HG03135 (cell line): Measurements from ENCODE around the gene SCN2B.

Experiments
- ATAC-seq: cut with Tn5 transposase; IDR thresholded peaks from one replicate; pipeline ENCODE4 v1.9.1; 2021; ENCODE audit warnings: mild to moderate bottlenecking, moderate library complexity; ENCODE audit not compliant: unreplicated experiment

The SCN2B gene

DNA sequence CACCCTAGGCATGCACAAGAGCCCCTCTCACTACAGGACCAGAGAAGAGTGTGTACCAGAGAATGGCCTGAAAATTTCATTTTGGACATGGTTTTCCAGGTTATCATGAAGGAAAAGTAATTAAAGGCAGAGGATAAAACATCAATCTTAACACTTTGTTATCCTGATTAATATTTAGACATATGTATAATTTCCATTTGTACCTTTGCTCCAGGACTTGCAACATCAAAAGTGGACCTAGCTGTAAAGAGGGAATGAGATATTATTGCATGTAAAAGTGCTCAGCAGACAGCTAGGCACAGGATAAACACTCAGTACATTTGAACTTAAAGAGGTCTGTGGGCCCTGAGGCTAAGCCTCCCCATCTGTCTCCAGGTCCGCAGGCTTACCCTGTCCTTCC lies 21.8 kb downstream of the SCN2B start:
- ATAC-seq: no peak

DNA sequence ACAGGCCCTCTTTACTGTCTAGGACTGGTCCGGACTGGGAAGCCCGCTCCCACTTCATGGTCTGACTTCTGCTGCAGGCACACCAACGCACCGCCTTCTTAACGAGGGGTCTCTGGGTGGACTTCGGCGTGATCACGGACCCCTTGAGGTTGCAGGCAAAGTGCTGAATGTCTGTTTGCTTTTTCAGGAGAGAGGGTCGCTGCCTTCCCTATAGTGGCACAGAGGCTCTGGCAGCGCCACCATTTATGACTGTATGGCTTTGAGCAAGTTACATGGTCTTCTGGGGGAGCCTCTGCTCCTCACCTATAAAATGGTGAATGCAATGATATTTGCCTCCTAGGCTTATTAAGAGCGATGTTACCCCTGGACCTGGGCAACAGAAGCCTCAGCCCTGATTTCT lies 22.5 kb downstream of the SCN2B start:
- ATAC-seq: no peak

DNA sequence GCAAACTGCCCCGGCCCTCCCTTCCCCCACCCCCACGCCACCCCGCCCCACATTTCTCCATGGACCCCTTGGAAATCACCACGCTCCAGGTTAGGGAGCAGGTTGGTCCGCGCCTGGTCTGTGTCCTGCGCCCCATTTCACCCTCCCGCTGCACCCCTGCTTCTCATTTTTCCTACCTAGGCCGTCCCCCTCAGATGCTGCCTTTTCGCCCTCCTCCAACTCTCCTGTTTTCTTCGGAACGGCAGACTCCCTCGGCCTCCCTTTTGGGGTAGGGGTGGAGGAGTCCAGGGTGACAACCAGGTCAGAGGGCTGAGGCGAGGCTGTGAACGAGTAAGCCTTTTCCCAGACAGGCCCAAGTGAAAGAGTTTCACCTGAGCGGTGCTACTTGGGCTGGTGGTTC lies 22.9 kb downstream of the SCN2B start:
- no peak for ATAC-seq

DNA sequence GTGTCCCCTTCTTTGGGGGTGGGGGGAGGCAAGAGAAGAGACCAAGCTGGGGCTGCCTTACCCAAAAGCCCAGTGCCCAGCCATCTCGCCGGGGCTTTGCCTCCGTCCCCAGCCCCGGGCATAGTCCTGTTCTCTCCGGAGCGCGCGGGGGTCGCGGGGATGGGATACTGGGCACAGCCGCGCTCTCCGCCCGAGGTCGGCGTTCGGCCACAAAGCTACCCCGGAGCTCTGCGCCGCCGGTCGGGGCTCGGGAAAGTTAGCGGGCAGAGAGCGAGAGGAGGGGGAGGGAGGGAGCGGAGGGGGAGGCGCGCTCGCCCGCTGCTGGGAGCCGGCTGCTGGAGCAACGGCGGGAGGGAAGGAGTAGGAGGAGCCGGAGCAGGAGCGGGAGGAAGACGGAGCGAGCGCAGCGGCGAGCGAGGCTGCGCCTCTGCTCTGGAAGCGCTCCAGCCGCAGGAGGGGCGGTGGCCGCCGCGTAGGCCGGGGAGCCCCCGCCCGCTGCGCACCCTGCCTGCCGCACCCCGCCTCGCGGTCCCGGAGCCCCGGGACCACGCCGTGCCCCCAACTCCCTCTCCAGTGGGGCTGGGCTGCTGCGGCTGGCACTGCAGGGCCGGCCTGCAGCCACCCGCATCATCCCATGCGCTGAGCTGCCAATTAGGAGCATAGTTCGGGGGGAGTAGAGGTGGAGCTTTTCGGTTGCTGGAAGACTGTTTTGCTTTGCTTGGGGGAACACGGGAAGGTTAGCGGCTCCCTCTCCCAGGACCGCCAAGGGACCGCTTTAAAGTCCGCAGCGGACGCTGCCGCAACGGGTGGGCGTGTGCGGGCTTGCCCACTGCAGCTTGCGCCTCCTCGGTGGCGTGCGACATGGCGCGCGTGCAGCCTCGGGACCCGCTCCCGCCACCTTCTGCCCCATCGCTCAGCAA lies 23.6 kb downstream of the SCN2B start, which contains the start of gene SCN4B:
Gene SCN4B (minus strand): TSS at position 272 of the 920 bp plus-strand sequence. CDS start 150 bp downstream, at position 122.
- ATAC-seq: no peak

DNA sequence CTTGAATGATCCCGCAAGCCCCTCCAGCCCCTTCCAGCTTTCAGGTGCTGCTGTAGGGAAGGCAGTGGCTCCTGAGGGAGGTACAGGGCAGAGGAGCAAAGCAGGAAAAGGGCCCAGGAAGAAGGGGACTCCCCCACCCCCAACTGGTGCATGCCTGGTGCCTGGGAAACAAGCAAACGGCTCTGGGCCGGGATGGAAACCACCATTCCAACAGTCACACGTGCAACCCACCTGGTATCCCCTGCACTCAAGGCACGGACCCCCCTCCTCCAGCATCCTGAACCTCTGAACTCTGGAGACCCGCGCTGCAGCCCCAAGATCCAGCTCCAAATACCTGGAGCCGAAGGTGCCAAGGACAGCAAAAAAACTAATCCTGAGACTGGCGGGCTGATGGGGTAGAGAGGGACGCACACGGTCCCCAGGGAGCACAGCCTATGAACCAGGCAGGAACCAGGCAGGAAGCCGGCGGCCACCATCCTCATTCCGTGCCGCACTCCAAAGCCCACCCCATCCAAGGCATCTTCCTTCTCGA lies 24.4 kb downstream of the SCN2B start:
- no peak for ATAC-seq

DNA sequence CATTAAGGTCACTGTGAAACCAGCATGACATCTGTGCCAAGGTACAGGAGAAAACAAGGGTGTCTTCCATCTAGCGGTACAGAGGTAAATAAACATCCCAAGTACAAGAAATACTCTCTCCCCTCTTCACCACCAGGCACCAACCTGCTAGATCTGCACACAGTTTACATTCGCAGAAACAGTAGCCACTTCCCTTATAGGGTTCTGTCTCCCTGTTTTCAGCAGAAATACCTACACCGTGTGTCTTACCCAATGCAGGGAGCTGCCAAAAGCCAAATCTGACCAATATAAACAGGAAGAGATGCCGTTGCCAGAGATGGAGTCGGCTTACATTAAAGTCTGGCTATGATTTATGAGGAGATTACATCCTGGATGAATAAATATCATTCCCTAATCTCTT lies 25.0 kb downstream of the SCN2B start:
- ATAC-seq: no peak

DNA sequence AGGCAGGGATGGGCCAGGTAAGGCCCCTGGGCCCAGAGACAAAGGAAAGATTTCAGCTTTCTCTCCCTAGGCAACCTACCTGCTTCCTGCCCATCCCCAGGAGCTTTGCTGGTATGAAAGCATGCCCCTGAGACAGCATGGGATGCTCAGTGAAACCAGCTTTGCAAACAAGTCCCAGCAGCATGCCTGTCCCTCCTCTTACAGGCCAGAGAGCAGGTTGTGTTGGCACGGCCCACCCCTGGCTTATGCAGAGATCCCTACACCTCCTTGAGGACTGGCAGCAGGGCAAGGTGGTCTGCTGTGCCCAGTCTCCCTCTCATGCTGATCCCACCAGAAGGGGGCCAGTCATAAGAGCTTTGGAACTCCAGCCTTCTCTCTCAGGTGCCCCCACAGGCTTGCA lies 26.9 kb downstream of the SCN2B start:
- ATAC-seq: no peak

DNA sequence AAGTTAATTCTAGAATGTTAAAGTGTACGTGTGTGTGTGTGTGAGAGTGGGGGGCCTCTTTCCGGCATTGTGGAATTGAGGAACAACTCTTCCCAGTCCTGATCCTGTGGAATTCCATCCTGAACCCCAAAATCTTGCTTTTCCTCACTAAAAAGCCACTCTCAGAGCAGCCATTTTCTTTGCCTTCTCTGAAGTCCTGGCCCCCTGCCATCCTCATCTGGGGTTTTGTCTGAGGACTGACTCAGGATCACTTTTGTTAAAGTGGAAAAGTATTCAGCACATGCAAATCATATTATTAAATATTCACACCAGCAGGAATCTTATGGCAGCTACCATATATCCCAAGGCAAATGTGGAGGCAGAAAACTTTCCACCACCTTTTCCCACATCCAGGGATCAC lies 27.6 kb downstream of the SCN2B start:
- ATAC-seq: no peak

DNA sequence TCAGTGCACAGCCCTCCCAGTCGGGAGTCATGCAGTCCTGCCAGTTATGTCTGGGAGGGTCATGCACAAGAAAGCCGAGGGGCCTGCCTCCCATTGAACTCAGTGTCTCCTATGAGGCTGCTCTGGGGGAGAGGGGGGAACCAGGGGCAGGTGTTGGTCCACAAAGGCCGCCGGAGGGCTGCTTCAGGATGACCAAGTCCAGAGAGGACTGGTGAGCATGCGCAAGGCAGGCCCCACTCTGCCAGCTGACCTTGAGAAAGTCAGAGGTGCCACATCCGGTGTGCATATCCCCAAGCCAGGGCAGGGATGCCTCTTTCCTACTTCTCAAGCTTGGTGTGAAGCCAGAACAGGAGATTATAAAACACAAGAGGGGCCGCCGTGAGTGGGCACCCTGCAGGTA lies 28.2 kb downstream of the SCN2B start:
- ATAC-seq: no peak

DNA sequence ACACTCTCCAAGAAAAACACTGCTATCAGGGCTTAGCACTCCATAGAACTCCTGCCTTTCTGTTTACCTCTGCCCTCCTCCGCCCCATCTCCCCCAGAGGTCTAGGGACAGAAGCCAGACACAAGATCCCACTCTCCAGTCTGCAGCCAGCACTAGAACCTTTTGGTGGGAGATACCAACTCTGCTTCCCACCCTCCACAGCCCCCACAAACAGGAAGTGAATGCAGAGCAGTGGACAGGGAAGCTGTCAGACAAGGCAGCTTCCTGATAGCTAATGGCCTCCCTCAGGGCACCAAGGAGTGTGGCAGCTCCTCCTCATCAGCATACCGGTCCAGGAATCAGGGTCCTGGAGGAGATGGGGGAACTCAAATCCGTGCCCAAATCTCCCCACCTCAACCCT lies 28.9 kb downstream of the SCN2B start:
- no peak for ATAC-seq

DNA sequence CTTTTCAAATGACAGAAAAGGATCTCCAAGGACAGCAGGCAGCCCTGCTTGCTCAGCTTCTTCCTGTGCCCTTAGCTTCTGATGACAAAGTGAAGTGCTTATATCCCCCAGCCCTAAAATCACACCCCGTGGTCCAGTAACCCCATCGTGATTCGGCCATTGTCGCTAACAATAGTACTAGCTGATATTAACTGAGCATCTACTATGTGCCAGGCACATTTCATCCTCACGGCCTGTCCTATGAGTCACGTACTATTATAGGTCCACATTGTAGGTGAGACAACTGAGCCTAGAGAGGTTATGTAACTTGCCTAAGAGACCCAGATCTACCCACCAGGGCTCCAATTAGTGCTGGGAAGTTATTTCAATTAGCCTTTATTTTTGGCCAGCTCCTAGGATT lies 29.9 kb downstream of the SCN2B start:
- no peak for ATAC-seq

DNA sequence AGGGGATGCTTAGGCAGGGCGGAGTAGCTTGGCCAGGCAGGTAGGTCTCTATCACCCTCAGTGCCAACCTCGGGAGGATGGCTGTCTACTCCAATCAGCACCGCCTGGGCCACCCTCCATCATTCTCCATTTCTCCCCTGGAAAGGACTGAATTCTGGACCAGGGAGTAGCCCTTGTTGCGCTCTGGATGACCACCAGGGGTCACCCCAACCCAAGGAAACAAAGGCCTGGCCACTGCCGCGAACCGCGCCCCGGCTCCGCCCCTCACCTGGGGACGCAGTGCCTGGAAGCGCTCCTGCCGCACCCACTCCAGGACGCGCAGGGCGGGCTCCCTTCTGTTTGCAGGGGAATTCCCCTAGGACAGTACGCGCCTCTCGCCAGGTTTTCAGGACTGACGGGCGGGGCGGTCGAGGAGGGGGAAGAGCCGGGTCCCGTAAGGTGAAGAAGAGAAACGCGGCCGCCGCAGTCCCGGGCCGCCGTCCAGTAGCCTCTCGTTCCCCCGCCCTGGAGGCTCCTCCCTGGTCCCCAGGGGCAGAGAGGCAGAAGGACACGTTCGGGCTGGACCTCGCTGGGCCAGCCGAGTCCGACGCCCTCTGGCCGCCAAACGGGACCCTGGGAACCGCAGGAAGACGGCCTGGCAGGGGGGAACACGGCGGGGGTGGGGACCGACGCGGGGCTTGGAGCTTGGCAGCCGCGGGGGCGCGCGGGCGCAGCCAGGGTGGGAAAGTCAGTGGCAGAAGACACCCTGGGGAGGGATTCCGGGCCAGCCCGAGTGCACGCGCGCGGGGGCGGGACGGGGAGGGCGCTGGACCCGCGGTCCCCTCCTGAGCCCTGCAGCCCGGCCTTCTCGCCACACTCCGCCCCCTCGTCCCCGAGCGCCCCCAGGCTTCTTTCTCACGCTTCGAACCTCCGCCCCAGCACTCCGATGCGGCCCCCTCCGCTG lies 30.9 kb downstream of the SCN2B start:
- peak; percentile 79 for ATAC-seq

DNA sequence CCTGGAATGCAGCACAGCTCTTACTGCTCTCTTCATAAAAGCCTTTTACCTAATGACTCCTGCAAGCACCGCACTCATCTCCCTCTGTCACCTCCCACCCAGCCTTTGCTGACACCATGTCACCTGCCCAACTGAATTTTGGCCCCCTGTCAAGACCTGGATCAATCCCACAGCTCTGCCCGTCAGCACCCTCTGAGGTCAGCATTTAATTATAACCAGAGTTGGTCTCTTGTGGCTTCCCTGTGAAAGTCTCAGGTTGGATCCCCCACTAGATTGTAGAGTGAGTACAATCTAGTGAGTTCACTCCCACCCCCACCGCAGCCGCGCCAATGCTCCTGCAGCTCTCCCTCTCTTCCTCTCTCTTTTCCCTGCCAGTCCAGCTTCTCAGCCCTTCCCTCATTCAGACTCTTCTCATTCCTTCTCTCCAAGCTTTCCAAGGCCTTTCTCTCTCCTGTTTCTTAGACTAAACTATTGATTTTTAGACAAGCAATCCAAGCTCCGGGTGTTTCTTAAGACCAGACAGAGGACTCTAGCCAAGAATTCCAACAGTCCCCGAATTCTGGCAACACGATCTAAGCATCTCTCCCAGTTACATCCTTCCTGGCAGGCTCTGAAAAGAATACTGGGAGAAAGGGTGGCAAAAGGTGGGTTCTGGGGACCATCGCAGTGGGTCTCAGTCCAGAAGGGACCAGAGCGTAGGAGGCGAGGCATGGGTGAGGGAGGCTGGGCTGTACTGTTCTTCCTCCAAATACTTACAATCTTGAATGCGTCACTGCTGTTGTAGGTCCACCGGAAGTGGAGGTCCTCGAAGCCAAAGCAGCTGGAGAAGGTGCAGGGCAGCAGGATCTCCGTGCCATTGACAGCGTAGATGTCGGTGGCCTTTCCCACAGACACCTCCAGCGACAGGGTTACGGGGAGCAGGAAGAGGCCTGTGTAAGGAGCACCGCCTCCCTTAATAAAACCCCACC lies 31.9 kb downstream of the SCN2B start:
- no peak for ATAC-seq

DNA sequence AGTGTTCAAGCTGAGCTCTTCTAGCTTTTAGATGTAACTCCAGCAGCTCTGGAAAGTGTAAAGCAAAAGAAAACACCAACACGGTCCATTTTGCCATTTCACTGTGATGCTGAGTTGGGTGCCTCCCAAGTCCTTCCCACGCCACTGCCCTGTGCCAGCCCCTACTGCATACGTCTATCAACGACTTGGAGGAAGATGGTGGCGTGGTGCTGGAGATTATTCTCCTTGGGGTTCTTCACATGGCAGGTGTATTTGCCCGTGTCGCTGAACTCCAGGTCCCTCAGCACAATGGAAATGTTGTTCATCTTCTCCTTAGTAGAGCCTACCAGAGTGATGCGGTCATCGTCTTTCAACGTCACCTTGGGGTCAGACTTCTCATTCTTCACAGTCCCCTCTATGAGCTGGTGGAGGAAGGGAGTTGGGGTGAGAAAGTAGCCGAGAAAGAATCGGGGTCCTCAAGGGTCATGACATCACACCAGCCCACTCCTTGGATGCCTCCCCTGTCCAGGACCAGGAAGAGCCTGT lies 32.7 kb downstream of the SCN2B start:
- no peak for ATAC-seq

DNA sequence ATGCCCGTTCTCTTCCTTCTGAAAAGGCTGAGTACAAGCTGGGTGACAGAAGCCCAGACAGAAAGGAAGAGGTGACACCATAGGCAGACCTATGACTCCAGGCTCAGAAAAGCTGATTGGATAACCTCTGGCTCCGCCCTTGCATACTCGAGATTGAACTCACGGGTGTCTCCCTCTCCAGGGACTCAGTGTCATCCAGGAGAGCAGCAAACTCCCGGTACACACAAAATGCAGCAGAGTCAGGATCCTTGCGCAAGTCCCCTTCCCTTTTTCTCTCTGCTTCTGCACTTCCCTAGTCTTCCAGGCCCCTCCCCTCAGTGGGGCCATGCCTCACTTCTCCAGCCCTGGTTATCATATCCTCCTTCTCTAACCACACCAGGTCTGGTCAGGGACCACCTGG lies 33.6 kb downstream of the SCN2B start:
- no peak for ATAC-seq

DNA sequence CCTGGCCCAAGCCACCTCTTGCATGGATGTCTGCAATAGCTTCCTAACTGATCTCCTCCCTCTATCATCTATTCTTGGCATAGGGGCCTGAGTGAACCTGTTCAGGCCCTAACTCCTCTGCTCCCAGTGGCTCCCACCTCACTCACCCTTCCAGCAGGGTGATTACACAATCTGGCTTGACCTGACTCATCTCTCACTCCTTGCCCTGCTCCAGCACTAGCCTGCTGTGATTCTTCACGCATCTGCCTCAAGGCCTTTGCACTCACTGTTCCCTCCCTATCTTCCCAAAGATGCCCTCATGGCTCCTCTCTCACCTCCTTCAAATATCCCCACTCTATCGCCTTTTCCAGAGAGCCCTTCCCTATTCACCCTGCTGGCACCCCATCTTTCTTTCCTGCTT lies 34.4 kb downstream of the SCN2B start:
- no peak for ATAC-seq

DNA sequence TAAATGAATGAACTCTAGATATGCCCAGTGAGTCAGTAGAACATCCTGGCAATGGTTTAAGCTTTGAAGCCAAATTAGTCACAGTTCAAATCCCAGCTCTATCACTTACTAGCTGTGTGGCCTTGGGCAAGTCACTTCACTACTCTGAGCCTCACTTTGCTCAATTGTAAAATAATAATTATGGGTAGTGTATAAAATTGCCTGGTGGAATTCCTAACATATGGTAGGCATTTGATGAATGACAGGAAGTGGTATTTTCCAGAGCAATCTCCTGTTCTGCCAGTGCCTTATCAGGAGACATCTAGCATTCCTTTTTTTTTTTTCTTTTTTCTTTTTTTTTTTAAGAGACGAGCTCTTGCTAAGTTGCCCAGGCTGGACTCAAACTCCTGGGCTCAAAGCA lies 36.9 kb downstream of the SCN2B start:
- no peak for ATAC-seq

DNA sequence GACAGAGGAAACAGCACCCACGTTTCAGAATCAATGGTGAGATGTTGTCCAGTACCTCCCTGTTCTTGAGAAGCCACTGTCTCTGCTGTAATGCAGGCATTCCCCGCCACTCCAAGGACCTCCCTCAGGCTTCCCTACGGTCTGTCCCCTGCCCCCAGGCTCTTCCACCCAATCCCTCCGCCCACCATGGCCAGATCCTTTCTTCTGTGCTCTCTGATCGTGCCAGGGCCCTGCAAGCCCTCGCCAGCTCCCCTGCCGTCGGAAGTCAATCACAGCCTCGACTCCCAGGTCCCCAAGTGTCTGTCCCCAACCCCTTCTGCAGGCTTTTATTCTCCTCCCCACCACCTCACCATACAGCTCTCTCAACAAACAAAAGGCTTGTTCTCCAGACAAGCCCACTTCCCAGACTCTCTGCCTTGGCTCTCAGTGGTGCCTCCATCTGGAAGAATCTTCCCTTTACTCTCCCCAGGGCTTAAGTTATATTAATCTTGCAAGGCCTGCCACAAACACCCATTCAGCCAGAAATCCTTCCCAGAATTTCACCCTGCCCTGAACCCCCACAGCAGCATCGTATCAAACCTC lies 37.5 kb downstream of the SCN2B start:
- ATAC-seq: no peak

DNA sequence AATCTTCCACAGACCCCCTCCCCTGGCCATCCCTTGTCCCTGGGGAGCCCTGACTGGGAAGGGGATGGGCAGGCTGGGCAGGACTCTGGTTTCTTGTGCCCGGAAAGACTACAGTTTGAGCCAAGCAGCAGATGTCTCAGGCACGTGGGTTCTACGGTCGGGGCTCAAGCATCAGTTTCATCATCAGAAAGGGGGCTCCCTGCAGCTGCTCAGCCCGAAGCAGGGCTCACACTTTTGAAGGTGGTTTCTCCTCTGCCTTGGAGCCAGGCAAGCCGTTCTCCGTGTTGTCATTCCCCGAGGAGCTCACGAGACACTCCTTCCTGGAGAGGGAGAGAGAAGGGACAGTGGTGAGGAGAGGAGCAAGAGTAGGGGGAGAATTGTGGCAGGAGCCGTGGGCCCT lies 39.6 kb downstream of the SCN2B start:
- ATAC-seq: no peak

DNA sequence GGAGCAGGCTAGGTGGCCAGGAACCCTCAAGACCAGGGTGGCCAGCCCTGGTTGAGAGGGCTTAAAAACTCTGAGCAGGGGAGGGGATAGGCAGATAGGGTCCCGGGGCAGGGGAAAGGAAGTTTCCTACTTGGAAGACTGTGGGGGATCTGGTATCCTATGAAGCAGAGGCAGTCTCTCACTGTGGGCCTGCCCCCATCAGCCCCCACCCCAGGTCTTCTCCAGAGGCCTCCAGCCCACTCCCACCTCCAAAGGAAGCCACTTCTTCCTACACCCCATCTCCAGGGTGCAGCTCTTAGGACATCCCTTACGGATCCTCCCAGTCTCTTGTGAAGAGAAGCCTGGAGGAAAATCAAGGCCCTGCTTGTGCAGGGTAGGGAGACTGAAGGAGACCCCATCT lies 40.1 kb downstream of the SCN2B start:
- ATAC-seq: no peak
